ENCODE results near the gene MOB2.

DNA sequence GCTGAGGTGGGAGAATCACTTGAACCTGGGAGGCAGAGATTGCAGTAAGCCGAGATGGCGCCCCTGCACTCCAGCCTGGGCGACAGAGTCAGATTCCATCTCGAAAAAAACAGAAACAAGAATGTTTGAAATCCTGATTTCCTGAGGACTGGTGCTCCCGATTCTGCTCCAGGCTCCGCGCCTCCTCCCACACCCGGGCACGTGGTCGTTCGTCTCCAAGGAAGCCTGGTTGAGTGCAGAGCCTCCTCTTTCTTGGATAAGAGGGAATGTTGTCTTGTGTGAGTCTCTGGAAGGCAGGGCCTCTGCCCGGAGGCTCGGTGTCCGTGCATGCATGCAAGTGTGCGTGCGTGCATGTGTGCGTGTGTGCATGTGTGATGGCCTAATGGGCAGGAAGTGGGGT is 66.8 kb downstream of the MOB2 start:
- TF ChIP-seq CTCF (conservative IDR thresholded peaks at IDR 0.05; ENCODE audit: low read length) (no peak), EZH2phosphoT487 (IDR thresholded peaks at IDR 0.05; ENCODE audit: borderline replicate concordance) (no peak)
